ENCODE data around the gene CAPZA1.

DNA sequence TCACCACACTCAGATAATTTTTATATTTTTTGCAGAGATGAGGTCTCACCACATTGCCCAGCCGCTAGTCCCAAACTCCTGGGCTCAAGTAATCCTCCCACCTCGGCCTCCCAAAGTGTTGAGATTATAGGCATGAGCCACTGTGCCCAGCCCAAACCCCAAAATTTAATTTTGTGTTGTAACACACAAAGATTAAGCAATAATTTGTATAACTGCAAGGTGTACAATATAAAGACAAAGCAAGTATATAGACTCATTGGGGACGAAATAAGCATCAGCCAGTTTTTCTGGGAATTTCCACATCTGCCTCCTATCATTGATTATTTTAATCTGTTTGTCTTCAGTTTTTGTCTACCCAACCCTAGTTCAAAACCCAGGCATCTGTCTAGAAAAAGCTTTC, 43.4 kb upstream of the CAPZA1 start:
- TF ChIP-seq EZH2phosphoT487 (IDR thresholded peaks at IDR 0.05; ENCODE audit: insufficient read depth, low read depth) (no peak), EZH2 (IDR thresholded peaks at IDR 0.05; ENCODE audit: insufficient read depth, poor library complexity, severe bottlenecking) (no peak)

Measured in GM23248 (cell line).